HUES64 (cell line): ENCODE results near the gene FUNDC1.

Experiments
- H3K27ac ChIP-seq: 2 replicates; pipeline ENCODE4 v1.7.0; 2013; ENCODE audit warnings: low read depth, low read length, inconsistent platforms
- H3K27me3 ChIP-seq: 2 replicates; pipeline ENCODE4 v1.6.1; 2013; ENCODE audit warnings: mild to moderate bottlenecking, low read length; ENCODE audit not compliant: insufficient read depth
- H3K36me3 ChIP-seq: 2 replicates; pipeline ENCODE4 v1.6.1; 2013; ENCODE audit warnings: mild to moderate bottlenecking, low read length; ENCODE audit not compliant: insufficient read depth
- H3K4me1 ChIP-seq: 2 replicates; pipeline ENCODE4 v1.6.1; 2013; ENCODE audit warnings: mild to moderate bottlenecking, low read length, moderate library complexity; ENCODE audit not compliant: insufficient read depth
- H3K4me3 ChIP-seq: 2 replicates; pipeline ENCODE4 v1.5.1; 2013; ENCODE audit warnings: mild to moderate bottlenecking, low read length, moderate library complexity
- H3K9ac ChIP-seq: 2 replicates; pipeline ENCODE4 v1.6.1; 2013; ENCODE audit warnings: mild to moderate bottlenecking, low read depth, low read length
- H3K9me3 ChIP-seq: 2 replicates; pipeline ENCODE4 v1.6.1; 2013; ENCODE audit warnings: low read depth, low read length; ENCODE audit not compliant: insufficient read depth
- WGBS: fragments of 150-250, 120-280 bp; methylation state at CpG from one replicate; pipeline ENCODE4 v1.1.7; 2013; ENCODE audit warnings: missing lambda C conversion rate; 5-methylcytosine and 5-hydroxymethylcytosine counted together

The FUNDC1 gene

GRCh38 chrX:44536198-44536597 is 6.5 kb downstream of the FUNDC1 start:
- Histone ChIP-seq H3K27ac (no peak overlapping the region), H3K9ac (no peak overlapping the region), H3K27me3 (no peaks in the 10 kb centered on the region), H3K4me3 (no peak overlapping the region), H3K9me3 (no peaks in the 10 kb centered on the region), H3K4me1 (0 out of 2 replicates have a peak, but pooled peaks cover 3% of the 10 kb centered on the region), H3K36me3 (peaks cover 30% of the 10 kb centered on the region)
- 99% methylated on average over 5 of the region's 6 CpGs for WGBS

- no peak overlapping the region for H3K4me3 ChIP-seq
- no peaks in the 10 kb centered on the region for H3K36me3 ChIP-seq
- WGBS, result 94% methylated on average over 3 of the region's 3 CpGs
These were observed 13.3 kb downstream of the FUNDC1 start for GRCh38 chrX:44529310-44529709.

GRCh38 chrX:44514272-44514671 is 28.4 kb downstream of the FUNDC1 start:
- Histone ChIP-seq H3K27ac (no peak overlapping the region), H3K9ac (no peak overlapping the region), H3K4me3 (no peak overlapping the region), H3K9me3 (no peaks in the 10 kb centered on the region), H3K4me1 (no peaks in the 10 kb centered on the region), H3K36me3 (no peaks in the 10 kb centered on the region), H3K27me3 (no peaks in the 10 kb centered on the region)
- 87% methylated on average over 3 of the region's 3 CpGs for WGBS

More at GRCh38 chrX:44529310-44529709, 13.3 kb downstream of the FUNDC1 start:
- Histone ChIP-seq H3K9me3 (no peaks in the 10 kb centered on the region), H3K4me1 (no peaks in the 10 kb centered on the region), H3K27ac (no peak overlapping the region), H3K27me3 (no peaks in the 10 kb centered on the region), H3K9ac (no peak overlapping the region)

- 83% methylated on average over 1 of the region's 2 CpGs for WGBS
- peaks cover 8% of the 10 kb centered on the region; the same call in 1 of the 2 replicates for H3K4me1 ChIP-seq
These were observed 35.4 kb downstream of the FUNDC1 start for GRCh38 chrX:44507292-44507691.

GRCh38 chrX:44506678-44507077 is 36.0 kb downstream of the FUNDC1 start:
- Histone ChIP-seq H3K36me3 (no peaks in the 10 kb centered on the region), H3K4me1 (peaks cover 8% of the 10 kb centered on the region; the same call in 1 of the 2 replicates), H3K4me3 (no peak overlapping the region), H3K27ac (no peak overlapping the region), H3K9me3 (no peaks in the 10 kb centered on the region), H3K9ac (no peak overlapping the region), H3K27me3 (no peaks in the 10 kb centered on the region)
- 40% methylated on average over 1 of the region's 2 CpGs for WGBS

More at GRCh38 chrX:44507292-44507691, 35.4 kb downstream of the FUNDC1 start:
- H3K36me3 ChIP-seq, result no peaks in the 10 kb centered on the region
- H3K27me3 ChIP-seq, result no peaks in the 10 kb centered on the region
- H3K4me3 ChIP-seq, result no peak overlapping the region
- peak overlapping the region; percentile 35; the same call in 1 of the 2 replicates for H3K27ac ChIP-seq
- no peak overlapping the region for H3K9ac ChIP-seq
- no peaks in the 10 kb centered on the region for H3K9me3 ChIP-seq

GRCh38 chrX:44503560-44503959 is 39.1 kb downstream of the FUNDC1 start:
- H3K27me3 ChIP-seq, result no peaks in the 10 kb centered on the region
- H3K36me3 ChIP-seq, result no peaks in the 10 kb centered on the region
- H3K27ac ChIP-seq, result no peak overlapping the region
- H3K9me3 ChIP-seq, result no peaks in the 10 kb centered on the region
- 75% methylated on average over 4 of the region's 4 CpGs for WGBS
- H3K4me1 ChIP-seq, result peaks cover 8% of the 10 kb centered on the region; the same call in 1 of the 2 replicates
- H3K4me3 ChIP-seq, result no peak overlapping the region
- no peak overlapping the region for H3K9ac ChIP-seq

- H3K4me3 ChIP-seq, result no peak overlapping the region
- no peaks in the 10 kb centered on the region for H3K9me3 ChIP-seq
- no peak overlapping the region for H3K27ac ChIP-seq
- no peaks in the 10 kb centered on the region for H3K36me3 ChIP-seq
- H3K27me3 ChIP-seq, result no peaks in the 10 kb centered on the region
- no peaks in the 10 kb centered on the region for H3K4me1 ChIP-seq
- WGBS, result no CpG with 5 or more reads among the region's 1 CpG
- H3K9ac ChIP-seq, result no peak overlapping the region
These were observed 47.6 kb downstream of the FUNDC1 start for GRCh38 chrX:44495091-44495490.

GRCh38 chrX:44494357-44494756 is 48.3 kb downstream of the FUNDC1 start:
- Histone ChIP-seq H3K9me3 (no peaks in the 10 kb centered on the region), H3K9ac (no peak overlapping the region), H3K4me3 (no peak overlapping the region), H3K36me3 (no peaks in the 10 kb centered on the region), H3K4me1 (no peaks in the 10 kb centered on the region), H3K27ac (no peak overlapping the region), H3K27me3 (no peaks in the 10 kb centered on the region)
- 100% methylated on average over 4 of the region's 4 CpGs for WGBS

GRCh38 chrX:44489515-44489914 is 53.1 kb downstream of the FUNDC1 start:
- H3K9ac ChIP-seq, result no peak overlapping the region
- no peaks in the 10 kb centered on the region for H3K4me1 ChIP-seq
- no peaks in the 10 kb centered on the region for H3K27me3 ChIP-seq
- no peak overlapping the region for H3K4me3 ChIP-seq
- H3K36me3 ChIP-seq, result no peaks in the 10 kb centered on the region
- no peak overlapping the region for H3K27ac ChIP-seq
- H3K9me3 ChIP-seq, result no peaks in the 10 kb centered on the region
- WGBS, result 86% methylated on average over 2 of the region's 4 CpGs

- Histone ChIP-seq H3K27me3 (no peaks in the 10 kb centered on the region), H3K9me3 (no peaks in the 10 kb centered on the region), H3K4me3 (no peak overlapping the region), H3K4me1 (no peaks in the 10 kb centered on the region), H3K36me3 (no peaks in the 10 kb centered on the region), H3K27ac (no peak overlapping the region), H3K9ac (no peak overlapping the region)
- whole genome bisulfite sequencing, result 93% methylated on average over 2 of the region's 4 CpGs
These were observed 58.0 kb downstream of the FUNDC1 start for GRCh38 chrX:44484607-44485146.

- 95% methylated on average over 8 of the region's 8 CpGs for WGBS
- no peak overlapping the region for H3K27ac ChIP-seq
- no peak overlapping the region for H3K9ac ChIP-seq
- H3K9me3 ChIP-seq, result no peaks in the 10 kb centered on the region
- no peaks in the 10 kb centered on the region for H3K36me3 ChIP-seq
- H3K27me3 ChIP-seq, result no peaks in the 10 kb centered on the region
- no peak overlapping the region for H3K4me3 ChIP-seq
- no peaks in the 10 kb centered on the region for H3K4me1 ChIP-seq
These were observed 58.6 kb downstream of the FUNDC1 start for GRCh38 chrX:44483965-44484606.
